Stimulated activated CD8-positive, alpha-beta memory T cell treated with anti-CD3 and anti-CD28 coated beads, Interleukin-15, amount 100 ng/mL, for 24 hours (primary cell): ENCODE results near the gene FRMD1.
"Not testable (repeated sequence)": the region's sequence is repeated elsewhere in the genome, so short reads cannot be mapped to it uniquely, and the experiment has no call there.

Source experiments
- DNase-seq: peaks from one replicate; pipeline ENCODE4 v3.0.0-alpha.2; 2020; ENCODE audit warnings: low read depth

FRMD1 gene

DNA sequence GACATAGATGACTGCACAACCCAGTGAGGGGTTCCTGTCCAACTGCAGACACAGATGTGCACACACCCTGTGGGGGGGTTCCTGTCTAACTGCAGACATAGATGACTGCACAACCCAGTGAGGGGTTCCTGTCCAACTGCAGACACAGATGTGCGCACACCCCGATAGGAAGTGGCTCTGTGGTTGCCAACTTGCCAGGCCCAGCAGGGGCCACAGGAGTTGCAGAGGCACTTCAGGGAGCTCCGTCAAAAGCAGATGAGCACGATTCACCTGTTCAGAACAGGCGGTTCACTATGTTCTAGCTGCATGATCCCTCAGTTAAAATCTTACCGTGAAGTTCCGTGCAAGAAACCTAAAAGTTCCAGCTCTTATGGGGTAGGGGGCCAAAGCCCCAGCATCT is 1.6 kb downstream of the FRMD1 start:
- not testable (repeated sequence) for DNase-seq

DNA sequence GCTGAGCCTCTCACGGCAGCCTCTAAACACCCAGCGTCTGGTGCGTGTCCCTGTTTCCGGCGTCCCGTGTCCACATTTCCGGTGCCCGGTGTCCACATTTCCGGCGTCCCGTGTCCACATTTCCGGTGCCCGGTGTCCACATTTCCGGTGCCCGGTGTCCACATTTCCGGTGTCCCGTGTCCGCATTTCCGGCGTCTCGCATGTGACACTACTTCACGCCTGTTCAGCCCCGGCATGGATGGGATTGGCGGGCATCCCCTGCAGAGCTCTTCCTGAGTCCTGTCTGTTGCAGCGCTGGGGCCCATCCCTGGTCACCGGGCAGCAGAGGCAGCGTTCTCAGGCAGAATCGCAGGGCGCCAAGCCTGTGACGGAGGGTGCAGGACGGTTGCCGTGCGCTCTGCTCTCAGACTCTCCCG is 3.2 kb downstream of the FRMD1 start:
- DNase-seq = no peak

DNA sequence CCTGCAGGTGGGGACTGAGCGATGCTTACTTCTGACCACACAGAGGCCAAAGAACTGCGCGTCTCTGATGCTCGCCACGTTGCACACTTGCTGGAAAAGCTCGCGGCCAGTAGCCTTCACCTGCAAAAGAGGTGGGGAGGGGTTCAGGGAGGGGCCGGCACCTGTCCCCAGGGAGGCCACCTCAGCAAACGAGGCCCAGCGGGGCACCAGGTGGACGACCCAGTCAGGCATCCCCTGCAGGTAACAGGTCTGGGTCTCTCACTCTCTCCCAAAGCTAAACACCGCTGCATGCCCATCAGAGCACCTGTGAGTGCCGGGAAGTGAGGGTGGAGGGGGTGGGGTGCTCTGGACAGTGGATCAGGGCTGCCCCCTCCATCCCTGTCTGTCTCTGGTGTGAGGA is 3.8 kb downstream of the FRMD1 start:
- no peak for DNase-seq

DNA sequence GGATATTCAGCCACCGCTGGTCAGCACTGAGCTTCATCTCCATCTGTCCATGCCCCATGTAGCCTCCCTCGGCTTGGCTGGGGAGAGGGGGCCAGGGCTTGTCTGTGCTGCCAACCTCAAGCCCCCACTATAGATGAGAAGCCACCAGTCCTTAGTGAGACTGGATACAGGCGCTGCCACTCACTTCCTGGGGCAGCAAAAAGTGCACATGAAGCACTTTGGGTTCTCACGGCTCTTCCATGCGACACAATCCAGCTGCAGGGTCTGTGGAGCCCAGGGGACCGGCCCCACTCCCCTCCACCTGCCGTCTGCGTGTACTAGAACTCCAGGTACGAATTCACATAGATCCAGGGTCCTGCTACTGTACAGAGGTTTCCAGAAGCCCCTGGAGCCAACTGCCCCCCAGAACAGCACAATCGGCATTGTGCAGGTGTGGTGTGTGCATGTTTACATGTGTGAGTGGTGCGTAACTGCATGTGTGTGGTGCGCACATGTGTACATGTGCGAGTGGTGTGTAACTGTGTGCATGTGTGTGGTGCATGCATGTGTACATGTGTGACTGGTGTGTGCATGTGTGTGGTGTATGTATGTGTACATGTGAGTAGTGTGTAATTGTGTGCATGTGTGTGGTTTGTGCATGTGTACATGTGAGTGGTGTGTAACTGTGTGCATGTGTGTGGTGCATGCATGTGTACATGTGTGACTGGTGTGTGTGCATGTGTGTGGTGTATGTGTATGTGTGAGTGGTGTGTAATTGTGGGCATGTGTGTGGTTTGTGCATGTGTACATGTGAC is 4.9 kb downstream of the FRMD1 start:
- DNase-seq = no peak

DNA sequence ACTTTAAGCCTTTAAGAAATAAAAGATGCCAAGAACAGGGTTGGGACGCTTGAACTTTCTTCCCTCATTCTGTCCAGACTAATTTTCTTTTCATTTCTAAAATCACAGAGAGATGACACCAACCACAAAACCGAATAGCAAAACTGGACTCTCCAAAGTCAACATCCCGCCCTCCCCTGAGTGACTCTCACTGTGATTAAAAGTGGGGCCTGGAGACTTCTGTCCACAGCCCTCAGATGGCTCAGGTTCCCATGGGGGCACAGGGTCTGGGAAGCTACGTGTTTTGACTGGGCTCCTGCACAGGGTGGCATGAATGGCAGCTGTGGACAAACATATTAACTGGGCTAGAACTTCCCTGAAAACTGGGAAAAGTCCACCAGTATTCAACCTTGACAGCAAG is 6.3 kb downstream of the FRMD1 start:
- DNase-seq = no peak

DNA sequence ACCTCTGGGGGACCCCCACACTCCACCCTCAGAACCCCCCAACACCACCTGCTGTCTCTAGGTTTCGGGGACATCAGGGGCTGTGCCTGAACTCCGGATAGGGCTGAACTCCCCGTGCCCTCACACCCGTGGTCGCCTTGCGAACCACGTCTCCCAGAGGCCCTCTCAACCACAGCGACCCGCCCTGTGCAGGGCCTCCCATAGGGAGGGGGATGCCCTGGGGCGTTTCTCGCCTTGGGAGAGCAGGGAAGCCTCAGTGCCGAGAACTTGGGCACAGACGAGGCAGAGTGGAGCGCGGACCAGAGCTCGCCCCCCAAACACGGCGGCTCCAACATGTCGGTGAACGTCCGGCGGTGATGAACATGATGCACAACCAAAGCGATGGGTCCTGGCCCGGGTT is 6.8 kb downstream of the FRMD1 start:
- no peak for DNase-seq

DNA sequence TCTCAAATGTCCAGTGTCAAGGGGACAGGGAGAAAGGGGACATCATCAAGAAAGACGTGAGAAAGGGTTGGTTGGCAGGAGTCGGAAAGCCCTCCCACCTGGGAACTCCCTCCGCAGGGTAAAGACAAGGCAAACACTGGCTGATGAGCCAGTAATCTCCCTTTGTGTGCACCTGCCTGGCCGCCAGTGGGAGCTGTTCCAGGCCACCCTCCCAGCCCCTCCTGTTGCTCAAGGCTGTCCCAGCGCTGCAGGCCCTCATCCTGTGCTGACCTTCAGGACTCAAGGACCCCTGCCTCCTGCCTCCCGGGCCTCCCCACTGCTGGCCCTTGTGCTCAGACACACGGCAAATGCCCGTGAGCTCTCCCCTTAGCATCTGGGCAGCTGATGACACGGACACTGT is 7.4 kb downstream of the FRMD1 start:
- DNase-seq = no peak

DNA sequence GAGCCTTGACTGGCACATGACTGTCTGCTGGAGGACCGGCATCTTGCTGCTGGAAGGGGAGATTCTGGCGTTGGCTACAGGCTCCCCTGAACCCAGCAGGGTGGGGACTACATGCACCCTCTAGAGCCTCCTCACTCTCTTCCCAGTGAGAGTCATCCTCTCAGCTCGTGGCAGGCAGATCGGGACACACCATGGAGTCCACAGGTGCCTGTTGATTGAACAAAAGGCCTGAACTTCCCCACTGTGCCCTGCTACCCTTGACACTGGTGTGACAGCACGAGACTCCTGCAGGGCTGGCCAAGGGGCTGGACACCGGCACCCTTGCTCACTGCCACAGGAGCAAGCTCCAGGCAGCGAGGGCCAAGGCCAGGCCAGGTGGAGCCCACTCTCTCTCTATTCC is 8.2 kb downstream of the FRMD1 start:
- no peak for DNase-seq

DNA sequence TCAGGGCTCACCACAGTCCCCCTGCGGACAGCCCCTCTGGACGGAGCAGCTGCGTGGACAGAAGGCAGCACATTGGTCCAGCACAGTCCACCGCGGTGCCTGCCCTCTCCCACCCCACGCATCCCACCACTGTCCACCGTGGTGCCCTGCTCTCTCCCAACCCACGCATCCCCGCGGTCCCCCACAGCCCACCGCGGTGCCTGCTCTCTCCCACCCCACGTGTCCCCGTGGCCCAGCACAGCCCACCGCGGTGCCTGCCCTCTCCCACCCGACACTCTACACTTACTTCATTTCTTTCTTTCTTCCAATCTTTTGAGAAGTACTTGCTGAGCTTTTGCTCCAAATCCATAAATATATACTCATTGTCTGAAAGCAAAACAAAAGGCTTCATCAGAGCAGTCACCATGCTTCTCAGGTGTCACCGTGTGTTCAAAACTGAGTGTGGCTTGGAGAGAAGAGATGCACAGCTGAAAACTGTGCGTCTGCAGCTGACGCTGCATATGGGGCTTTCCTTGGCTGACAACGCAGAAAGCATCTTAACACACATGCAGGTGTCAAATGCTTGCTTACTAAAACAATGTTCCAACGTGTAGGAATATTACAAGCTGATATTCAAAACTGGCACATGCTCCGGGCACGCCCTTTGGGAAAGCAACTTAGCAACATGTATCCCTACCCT is 11.8 kb downstream of the FRMD1 start:
- no peak for DNase-seq

DNA sequence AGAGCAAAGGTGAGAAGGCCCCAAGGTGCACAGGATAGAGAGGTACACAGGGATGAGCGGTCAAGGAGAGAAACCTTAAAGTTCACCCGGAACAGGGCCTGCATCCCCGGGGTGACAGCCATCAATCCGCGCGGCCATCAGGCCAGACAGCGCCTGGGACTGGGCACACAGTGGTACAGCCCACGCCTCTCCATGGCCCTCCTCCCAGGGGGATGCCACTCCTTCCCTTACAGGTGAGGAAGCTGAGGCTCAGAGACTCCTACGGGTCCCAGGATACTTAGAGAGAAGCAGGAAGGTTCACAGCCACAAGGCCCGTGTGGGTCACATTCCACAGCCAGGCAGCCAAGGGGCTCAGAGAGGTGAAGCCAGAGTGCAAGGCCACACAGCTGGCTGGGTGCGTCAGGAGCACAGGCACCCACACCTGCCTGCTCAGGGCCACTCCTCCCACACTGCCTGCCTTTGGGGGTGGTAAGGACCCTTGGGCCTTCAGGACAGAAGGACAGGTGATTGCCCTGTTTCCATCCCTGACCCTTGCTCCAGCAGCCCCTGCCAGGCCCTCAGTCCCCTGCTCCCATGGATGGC is 14.7 kb downstream of the FRMD1 start:
- no peak for DNase-seq

DNA sequence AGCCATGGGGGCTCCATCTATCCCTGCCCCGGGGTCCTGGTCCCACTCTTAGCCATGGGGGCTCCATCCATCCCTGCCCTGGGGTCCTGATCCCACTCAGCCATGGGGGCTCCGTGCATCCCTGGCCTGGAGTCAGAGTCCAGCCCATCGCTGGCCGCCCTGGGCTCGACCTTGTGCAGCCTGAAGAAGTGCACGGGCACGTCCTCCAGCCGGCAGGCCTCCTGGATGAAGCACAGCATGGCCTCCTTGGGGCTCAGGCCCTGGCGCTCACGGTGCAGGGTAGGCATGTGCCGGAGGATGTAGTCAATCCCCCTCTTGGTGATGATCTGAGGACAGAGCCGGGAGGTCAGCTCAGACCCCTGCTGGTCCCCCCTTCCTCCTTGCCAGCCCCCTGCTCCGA is 15.6 kb downstream of the FRMD1 start:
- DNase-seq = no peak

DNA sequence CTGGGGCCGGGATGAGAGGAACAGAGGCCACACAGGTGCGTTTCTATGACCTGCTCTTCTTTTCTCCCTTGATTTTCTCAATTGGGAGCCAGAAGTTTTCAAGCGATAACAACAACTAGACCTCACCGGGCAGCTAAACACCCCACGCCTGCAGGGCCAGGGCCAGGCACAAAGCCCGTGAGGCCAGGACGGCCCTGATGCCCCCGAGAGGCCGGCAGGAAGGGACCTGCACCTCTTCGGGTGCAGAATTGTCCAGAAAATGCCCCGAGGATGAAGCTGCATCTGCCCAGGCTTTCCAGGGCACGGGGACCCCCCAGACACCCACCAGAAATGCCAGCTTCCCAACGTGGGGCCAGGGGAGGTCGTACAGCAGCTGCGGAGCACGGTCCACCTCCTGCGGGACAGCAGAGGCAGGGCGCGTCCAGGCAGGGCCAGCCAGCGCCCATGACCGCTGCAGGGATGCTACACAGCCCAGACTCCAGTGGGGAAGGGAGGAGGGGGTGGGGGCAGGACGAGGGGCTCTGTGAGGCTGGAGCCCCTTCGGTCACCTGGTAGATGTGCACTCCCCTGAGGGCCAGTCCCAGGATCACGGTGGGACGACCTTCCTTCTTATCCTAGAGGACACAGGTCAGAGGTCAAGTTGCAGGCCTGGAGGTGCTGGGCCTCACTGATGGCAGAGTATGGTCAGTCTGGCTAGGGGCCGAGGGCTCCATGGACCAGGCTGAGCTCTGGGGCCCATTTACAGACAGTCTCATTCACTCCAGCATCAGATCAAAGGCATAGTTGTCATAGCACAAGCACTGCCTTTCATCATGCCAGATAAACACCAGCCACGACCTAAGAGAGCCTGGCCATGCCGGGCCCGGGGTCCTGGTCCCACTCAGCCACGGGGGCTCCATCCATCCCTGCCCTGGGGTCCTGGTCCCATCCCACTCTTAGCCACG is 16.4 kb downstream of the FRMD1 start:
- DNase-seq = no peak

DNA sequence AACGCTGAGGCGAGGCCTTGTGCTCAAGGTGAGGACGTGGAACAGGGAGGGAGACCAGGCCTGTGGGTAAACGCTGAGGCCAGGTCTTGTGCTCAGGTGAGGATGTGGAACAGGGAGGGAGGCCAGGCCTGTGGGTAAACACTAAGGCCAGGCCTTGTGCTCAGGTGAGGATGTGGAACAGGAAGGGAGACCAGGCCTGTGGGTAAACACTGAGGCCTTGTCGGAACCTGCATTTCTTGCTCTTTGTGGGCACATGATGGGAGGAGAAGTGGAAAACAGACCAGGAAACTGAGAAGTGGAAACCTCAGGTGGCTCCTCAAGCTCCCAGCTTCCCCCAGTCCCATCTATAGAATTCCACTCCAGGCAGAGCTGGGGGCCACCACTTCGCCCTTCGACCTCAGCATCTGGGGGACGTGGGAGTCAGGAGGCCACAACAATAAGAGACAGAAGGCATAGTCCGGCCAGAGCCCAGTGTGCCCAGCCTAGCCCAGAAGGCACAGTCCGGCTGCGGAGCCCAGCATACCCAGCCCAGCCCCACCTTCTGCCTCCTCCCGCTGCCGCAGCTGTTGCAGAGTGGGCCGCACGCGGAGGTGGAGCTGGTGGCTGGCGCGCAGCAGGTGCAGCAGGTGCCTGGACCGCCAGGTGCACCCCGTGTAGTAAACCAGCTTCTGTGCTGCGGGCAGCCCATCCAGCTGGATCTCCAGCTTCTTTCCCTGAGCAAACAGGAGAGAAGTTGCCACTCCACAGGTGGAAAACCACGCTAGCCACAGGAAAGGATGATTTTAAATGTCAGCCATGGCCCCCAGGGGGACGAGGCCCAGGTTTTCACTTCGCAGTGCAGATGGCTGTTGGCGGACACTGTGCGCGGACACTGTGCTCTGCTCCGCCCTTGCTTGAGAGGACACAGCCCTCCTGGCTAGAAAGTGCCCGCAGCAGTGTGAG is 17.5 kb downstream of the FRMD1 start:
- DNase-seq = no peak

DNA sequence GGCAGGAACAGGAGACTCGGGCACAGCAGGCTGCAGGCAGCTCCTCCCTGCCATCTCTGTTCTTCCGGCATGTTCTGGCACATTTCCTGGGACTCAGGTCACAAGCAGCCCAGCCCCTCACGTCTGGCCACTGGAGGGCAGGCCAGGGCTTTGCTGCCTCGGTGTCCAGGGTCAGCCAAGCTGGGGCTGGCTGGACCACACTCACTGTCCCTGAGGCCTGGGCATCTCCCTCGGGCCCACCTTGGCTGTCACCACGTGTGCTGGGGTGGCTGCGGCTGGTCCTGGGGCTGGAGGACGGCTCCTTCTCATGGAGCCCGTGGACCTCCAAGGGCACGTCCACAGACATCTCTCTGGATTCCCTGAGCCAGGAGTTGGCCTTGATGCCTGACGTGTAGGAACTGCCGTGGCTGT is 18.5 kb downstream of the FRMD1 start:
- no peak for DNase-seq

DNA sequence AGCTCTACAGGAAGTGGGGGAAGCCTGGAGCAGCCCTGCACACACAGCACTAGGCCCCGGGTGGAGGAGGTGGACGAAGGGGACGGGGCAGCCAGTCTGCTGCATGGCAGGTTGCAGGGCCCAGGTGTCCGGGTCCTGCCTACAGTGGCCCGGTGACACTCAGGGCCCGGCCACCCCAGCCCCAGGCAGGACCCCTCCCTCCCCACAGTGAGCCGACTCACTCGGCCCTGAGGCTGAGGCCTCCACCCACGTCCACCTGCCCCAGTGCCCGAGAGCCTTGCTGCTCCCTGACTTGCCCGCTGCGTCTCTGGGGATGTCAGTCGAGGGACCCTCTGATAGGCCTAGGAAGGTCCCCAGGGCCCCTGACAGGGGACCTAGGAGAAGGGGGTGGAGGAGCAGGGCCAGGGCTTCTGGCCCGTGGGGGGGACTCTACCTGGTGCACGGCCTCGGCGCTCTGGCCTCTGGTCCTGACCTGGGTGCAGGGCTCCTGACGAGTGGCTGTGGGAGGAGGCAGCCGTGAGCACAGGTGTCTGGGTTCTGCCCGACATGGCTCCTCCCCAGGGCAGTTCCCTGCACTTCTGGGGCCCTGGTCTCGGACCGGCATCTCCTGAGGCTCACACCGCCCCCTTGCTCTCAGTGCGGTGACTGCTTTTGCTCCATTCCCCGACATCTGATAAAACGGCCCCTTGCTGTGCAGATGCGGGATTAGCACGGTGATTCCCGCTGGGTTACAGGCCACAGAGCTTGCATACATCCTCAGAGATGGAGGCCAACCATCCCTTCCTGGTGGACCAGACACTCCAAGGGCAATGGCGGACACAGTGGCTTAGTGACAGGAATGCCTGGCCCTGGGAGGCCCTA is 20.1 kb downstream of the FRMD1 start:
- DNase-seq = no peak

DNA sequence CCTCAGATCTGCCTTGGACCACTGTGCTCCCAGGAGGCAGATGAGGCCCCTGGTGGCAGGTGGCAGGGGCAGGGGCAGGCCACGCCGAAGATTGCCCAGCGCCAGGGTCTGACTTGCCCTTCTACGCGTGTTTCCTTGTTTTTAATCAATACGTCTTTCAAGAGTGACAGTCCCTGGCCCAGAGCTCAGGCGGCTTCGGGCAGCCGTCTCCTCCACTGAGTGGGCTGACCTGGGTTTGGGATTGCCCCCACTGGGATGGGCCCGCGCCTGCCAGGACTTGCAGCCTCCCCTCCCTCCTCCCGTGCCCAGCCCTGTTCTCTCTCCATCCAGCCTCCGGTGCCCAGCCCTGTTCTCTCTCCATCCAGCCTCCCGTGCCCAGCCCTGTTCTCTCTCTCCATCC is 21.2 kb downstream of the FRMD1 start:
- DNase-seq = no peak

DNA sequence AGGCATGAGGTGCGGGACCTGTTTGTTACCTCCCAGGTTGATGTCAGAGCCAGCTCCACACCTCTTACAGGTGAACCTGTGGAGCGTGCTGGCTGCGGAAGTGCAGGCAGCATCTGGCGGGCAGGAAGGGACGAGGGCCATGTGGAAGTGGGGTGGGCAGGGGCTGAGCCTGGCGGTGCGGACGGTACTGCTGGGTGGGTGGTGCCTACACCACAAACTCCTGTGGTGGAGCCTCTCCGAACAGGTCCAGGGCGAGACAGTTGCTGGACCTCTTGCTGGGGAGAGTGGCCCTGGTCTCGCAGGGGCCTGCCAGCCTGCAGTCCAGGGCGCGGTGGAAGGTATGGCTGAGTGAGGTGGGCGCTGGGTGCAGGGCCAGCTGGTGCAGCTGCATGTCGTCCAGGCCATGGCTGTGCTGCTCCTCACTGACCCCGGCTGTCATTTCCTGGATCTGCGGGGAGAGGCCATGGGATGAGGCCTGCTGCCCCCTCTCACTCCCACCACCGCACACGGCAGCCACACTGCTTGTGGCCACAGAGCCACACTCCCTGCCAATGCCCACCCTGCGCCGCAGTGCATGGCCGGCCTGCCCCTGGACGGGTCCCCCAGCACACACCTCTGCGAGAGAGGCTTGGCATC is 22.0 kb downstream of the FRMD1 start:
- DNase-seq = no peak

DNA sequence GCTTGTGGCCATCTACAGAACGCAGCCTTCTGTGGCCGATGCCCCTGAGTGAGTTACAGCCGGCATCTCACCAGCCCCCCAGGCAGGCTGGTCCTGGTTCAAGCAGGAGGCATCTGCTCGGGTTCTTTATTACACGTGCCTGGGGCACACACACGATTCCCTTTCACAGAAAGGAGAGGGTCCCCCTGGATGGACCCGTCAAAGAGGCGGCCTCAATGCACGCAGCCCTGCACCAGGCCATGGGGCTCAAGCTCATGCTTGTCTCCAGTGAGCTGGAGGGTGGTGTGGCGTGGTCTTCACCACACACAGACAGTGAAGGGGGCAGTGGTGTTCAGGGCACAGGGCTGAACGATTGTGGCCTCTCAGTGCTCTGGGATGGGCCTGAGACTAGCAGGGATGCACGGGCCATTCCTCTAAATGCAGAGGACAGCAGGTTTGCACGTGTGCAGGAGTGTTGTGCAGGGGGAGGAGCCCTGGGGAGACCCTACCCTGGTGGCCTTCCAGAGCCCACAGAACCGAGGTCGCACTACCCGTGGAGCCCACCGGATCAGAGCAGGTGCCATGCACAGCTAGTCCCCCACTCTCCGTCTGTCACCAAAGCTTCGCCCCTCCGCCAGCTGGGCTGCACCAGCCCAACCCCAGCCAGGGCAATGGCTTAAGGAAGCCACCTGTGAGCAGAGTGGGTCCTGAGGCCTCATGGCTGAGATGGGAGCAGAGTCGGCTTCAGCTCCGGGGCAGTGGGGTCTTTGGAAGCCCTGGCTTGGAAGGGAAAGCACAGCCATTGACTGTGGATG is 23.1 kb downstream of the FRMD1 start:
- DNase-seq = no peak
